ENCODE results near the gene NRDE2. TPM values are rescaled to one million over a fixed set of nuclear protein-coding genes. Genes with fewer than 3 reads are reported as not detected.

NRDE2 gene
- total RNA-seq, 1 donor from 2014 or later: 19.7 TPM

DNA sequence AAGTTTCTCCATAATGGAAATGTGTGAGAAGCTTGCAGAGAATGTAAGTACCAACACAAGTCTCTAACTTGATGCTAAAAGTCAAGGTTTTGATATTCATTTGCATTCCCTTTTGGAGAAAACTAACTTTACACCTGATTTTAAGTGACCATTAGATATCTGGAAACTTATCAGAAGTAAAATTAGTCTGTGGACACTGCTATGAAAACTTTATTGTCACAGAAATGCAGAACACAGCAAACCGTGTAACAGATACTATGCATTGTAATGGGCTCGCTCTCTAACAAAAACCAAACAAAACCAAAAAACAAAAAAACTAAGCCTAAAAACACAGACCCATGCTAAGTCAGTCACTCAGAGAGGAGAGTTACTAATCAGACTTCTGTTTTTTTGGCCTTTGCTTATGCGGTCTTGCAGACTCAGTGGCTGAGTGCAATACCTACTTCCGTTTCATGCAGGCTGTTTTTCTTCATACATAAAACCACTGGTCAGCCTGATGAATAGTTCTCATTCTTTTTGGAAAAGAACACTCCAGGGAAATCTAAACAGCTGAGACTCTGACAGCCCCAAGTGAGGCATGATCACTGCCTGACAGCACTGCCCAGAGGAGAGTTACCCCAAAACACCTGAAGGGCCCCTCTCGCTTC lies 35.7 kb downstream of the NRDE2 start:
- no peak overlapping the region for H3K9ac ChIP-seq (ENCODE audit: low read length)
- no peak overlapping the region for H3K4me2 ChIP-seq (ENCODE audit: low read length)
- H3K27me3 ChIP-seq (ENCODE audit: insufficient read depth, low read length): no peaks in the 10 kb centered on the region
- Mint-ChIP-seq H3K4me1 (ENCODE audit: low read depth, unreplicated experiment) (peaks cover 4% of the 10 kb centered on the region), H3K27me3 (ENCODE audit: low read depth, unreplicated experiment) (no peaks in the 10 kb centered on the region), H3K9me3 (ENCODE audit: unreplicated experiment) (no peaks in the 10 kb centered on the region), H3K27ac (ENCODE audit: unreplicated experiment) (no peak overlapping the region), H3K36me3 (ENCODE audit: low read depth, unreplicated experiment) (peaks cover 10% of the 10 kb centered on the region), H3K4me3 (ENCODE audit: unreplicated experiment) (no peak overlapping the region)
- H3K4me1 ChIP-seq (ENCODE audit: insufficient read depth, low read length): no peaks in the 10 kb centered on the region
- FAIRE-seq (no peak), DNase-seq (ENCODE audit: low read depth) (peak; percentile 62)
- H3K36me3 ChIP-seq (ENCODE audit: insufficient read depth, low read length): peaks cover 21% of the 10 kb centered on the region
- no peaks in the 10 kb centered on the region for H3K79me2 ChIP-seq (ENCODE audit: insufficient read depth, low read length)
- no peaks in the 10 kb centered on the region for H3K9me3 ChIP-seq (ENCODE audit: insufficient read depth, low read depth, low read length)
- no peak overlapping the region for H3K27ac ChIP-seq (ENCODE audit: low read depth, low read length)
- no peak overlapping the region for H2AFZ ChIP-seq (ENCODE audit: low read depth, low read length)
- peaks cover 4% of the 10 kb centered on the region for H4K20me1 ChIP-seq (ENCODE audit: insufficient read depth, low read length)
- TF ChIP-seq CTCF (IDR thresholded peaks at IDR 0.05; ENCODE audit: insufficient read depth, low read depth, low read length) (no peak), EZH2 (IDR thresholded peaks at IDR 0.05; ENCODE audit: insufficient read depth, low read length) (no peak)
- no peak overlapping the region for H3K4me3 ChIP-seq (ENCODE audit: insufficient read depth, low read depth, low read length)

DNA sequence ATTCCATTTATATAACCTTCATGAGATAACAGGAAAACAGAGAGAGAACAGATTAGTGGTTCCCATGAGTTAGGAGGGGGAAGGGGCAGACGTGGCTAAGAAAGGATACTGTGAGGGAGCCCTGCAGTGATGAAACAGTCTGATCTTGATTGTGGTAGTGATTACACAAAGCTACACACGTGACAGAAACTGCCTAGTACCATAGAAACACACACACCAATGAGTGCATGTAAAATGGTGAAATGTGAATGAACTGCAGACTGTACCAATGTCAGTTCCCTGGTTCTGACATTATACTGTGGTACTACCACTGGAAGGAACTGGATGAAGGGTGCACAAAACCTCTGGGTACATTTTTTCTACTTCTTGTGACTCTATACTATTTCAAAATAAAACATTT lies 36.9 kb downstream of the NRDE2 start:
- Histone ChIP-seq H4K20me1 (ENCODE audit: insufficient read depth, low read length) (peaks cover 4% of the 10 kb centered on the region), H3K9me3 (ENCODE audit: insufficient read depth, low read depth, low read length) (no peaks in the 10 kb centered on the region), H3K4me2 (ENCODE audit: low read length) (no peak overlapping the region), H3K79me2 (ENCODE audit: insufficient read depth, low read length) (no peaks in the 10 kb centered on the region), H3K27me3 (ENCODE audit: insufficient read depth, low read length) (no peaks in the 10 kb centered on the region), H3K9ac (ENCODE audit: low read length) (no peak overlapping the region), H3K36me3 (ENCODE audit: insufficient read depth, low read length) (peaks cover 24% of the 10 kb centered on the region), H2AFZ (ENCODE audit: low read depth, low read length) (no peak overlapping the region), H3K4me1 (ENCODE audit: insufficient read depth, low read length) (no peaks in the 10 kb centered on the region), H3K27ac (ENCODE audit: low read depth, low read length) (no peak overlapping the region), H3K4me3 (ENCODE audit: insufficient read depth, low read depth, low read length) (no peak overlapping the region)
- Mint-ChIP-seq H3K27me3 (ENCODE audit: low read depth, unreplicated experiment) (no peaks in the 10 kb centered on the region), H3K27ac (ENCODE audit: unreplicated experiment) (no peak overlapping the region), H3K4me1 (ENCODE audit: low read depth, unreplicated experiment) (peaks cover 2% of the 10 kb centered on the region), H3K36me3 (ENCODE audit: low read depth, unreplicated experiment) (peaks cover 8% of the 10 kb centered on the region), H3K9me3 (ENCODE audit: unreplicated experiment) (no peaks in the 10 kb centered on the region), H3K4me3 (ENCODE audit: unreplicated experiment) (no peak overlapping the region)
- TF ChIP-seq CTCF (IDR thresholded peaks at IDR 0.05; ENCODE audit: insufficient read depth, low read depth, low read length): no peak
- TF ChIP-seq EZH2 (IDR thresholded peaks at IDR 0.05; ENCODE audit: insufficient read depth, low read length): no peak
- DNase-seq (ENCODE audit: low read depth) (no peak), FAIRE-seq (no peak)

Measured in astrocyte (in vitro differentiated cells and primary cell).